ENCODE measurements around the gene MARK2. TPM values are rescaled to one million over a fixed set of nuclear protein-coding genes. Genes with fewer than 3 reads are reported as not detected.

MARK2 gene
- total RNA-seq, 1 donor from 2014 or later: 31.8 TPM

- Mint-ChIP-seq H3K4me1 (ENCODE audit: unreplicated experiment) (peaks cover 16% of the 10 kb centered on the region), H3K27me3 (ENCODE audit: unreplicated experiment) (peaks cover 13% of the 10 kb centered on the region), H3K36me3 (ENCODE audit: unreplicated experiment) (no peaks in the 10 kb centered on the region), H3K9me3 (ENCODE audit: unreplicated experiment) (no peaks in the 10 kb centered on the region), H3K4me3 (ENCODE audit: unreplicated experiment) (no peak overlapping the region), H3K27ac (ENCODE audit: unreplicated experiment) (no peak overlapping the region)
- no peak for TF ChIP-seq CTCF (IDR thresholded peaks at IDR 0.05)
- no peak for DNase-seq (ENCODE audit: extremely low spot score, unreplicated experiment)
Measured at GRCh38 chr11:63920126-63920938, 81.4 kb downstream of the MARK2 start.

- H3K9me3 Mint-ChIP-seq (ENCODE audit: unreplicated experiment): no peaks in the 10 kb centered on the region
- DNase-seq (ENCODE audit: extremely low spot score, unreplicated experiment): no peak
- H3K4me1 Mint-ChIP-seq (ENCODE audit: unreplicated experiment): peaks cover 16% of the 10 kb centered on the region
- peak; percentile 53 for TF ChIP-seq CTCF (IDR thresholded peaks at IDR 0.05)
- no peak overlapping the region for H3K27ac Mint-ChIP-seq (ENCODE audit: unreplicated experiment)
- no peak overlapping the region for H3K4me3 Mint-ChIP-seq (ENCODE audit: unreplicated experiment)
- no peaks in the 10 kb centered on the region for H3K36me3 Mint-ChIP-seq (ENCODE audit: unreplicated experiment)
- peaks cover 13% of the 10 kb centered on the region for H3K27me3 Mint-ChIP-seq (ENCODE audit: unreplicated experiment)
Measured at GRCh38 chr11:63920939-63921417, 82.1 kb downstream of the MARK2 start.

- no peak overlapping the region for H3K4me3 Mint-ChIP-seq (ENCODE audit: unreplicated experiment)
- TF ChIP-seq CTCF (IDR thresholded peaks at IDR 0.05): no peak
- H3K27ac Mint-ChIP-seq (ENCODE audit: unreplicated experiment): no peak overlapping the region
- peaks cover 8% of the 10 kb centered on the region for H3K4me1 Mint-ChIP-seq (ENCODE audit: unreplicated experiment)
- H3K27me3 Mint-ChIP-seq (ENCODE audit: unreplicated experiment): peaks cover 16% of the 10 kb centered on the region
- H3K9me3 Mint-ChIP-seq (ENCODE audit: unreplicated experiment): no peaks in the 10 kb centered on the region
- DNase-seq (ENCODE audit: extremely low spot score, unreplicated experiment): no peak
- no peaks in the 10 kb centered on the region for H3K36me3 Mint-ChIP-seq (ENCODE audit: unreplicated experiment)
Measured at GRCh38 chr11:63922673-63923192, 83.8 kb downstream of the MARK2 start.

GRCh38 chr11:63923319-63923718 lies 84.4 kb downstream of the MARK2 start:
- H3K27me3 Mint-ChIP-seq (ENCODE audit: unreplicated experiment): peaks cover 16% of the 10 kb centered on the region
- H3K9me3 Mint-ChIP-seq (ENCODE audit: unreplicated experiment): no peaks in the 10 kb centered on the region
- H3K36me3 Mint-ChIP-seq (ENCODE audit: unreplicated experiment): no peaks in the 10 kb centered on the region
- no peak for DNase-seq (ENCODE audit: extremely low spot score, unreplicated experiment)
- H3K4me1 Mint-ChIP-seq (ENCODE audit: unreplicated experiment): peaks cover 7% of the 10 kb centered on the region
- TF ChIP-seq CTCF (IDR thresholded peaks at IDR 0.05): no peak
- no peak overlapping the region for H3K27ac Mint-ChIP-seq (ENCODE audit: unreplicated experiment)
- H3K4me3 Mint-ChIP-seq (ENCODE audit: unreplicated experiment): no peak overlapping the region

GRCh38 chr11:63929616-63930015 lies 90.7 kb downstream of the MARK2 start:
- peaks cover 6% of the 10 kb centered on the region for H3K4me1 Mint-ChIP-seq (ENCODE audit: unreplicated experiment)
- H3K27ac Mint-ChIP-seq (ENCODE audit: unreplicated experiment): no peak overlapping the region
- TF ChIP-seq CTCF (IDR thresholded peaks at IDR 0.05): no peak
- DNase-seq (ENCODE audit: extremely low spot score, unreplicated experiment): no peak
- no peak overlapping the region for H3K4me3 Mint-ChIP-seq (ENCODE audit: unreplicated experiment)
- H3K9me3 Mint-ChIP-seq (ENCODE audit: unreplicated experiment): no peaks in the 10 kb centered on the region
- H3K27me3 Mint-ChIP-seq (ENCODE audit: unreplicated experiment): peaks cover 3% of the 10 kb centered on the region
- no peaks in the 10 kb centered on the region for H3K36me3 Mint-ChIP-seq (ENCODE audit: unreplicated experiment)

All from osteocyte (in vitro differentiated cells).